Ishikawa (cell line): Measurements from ENCODE around the gene FLAD1.

Experiments used
- CEBPB ChIP-seq: IDR thresholded peaks from 2 replicates; pipeline ENCODE4 v1.6.1; 2012
- CREB1 ChIP-seq: IDR thresholded peaks from 2 replicates; pipeline ENCODE4 v1.6.1; 2012; ENCODE audit warnings: low read depth
- EGR1 ChIP-seq: IDR thresholded peaks from 2 replicates; pipeline ENCODE4 v1.6.1; 2012
- EP300 ChIP-seq: IDR thresholded peaks from 2 replicates; pipeline ENCODE4 v1.6.1; 2012; ENCODE audit warnings: borderline replicate concordance
- FOXM1 ChIP-seq: IDR thresholded peaks from 2 replicates; pipeline ENCODE4 v1.6.1; 2012; ENCODE audit warnings: low read depth, borderline replicate concordance
- MAX ChIP-seq: IDR thresholded peaks from 2 replicates; pipeline ENCODE4 v1.6.1; 2012
- NFIC ChIP-seq: IDR thresholded peaks from 2 replicates; pipeline ENCODE4 v1.6.1; 2012
- RAD21 ChIP-seq: IDR thresholded peaks from 2 replicates; pipeline ENCODE4 v1.6.1; 2012; ENCODE audit warnings: low read depth
- REST ChIP-seq: IDR thresholded peaks from 2 replicates; pipeline ENCODE4 v1.6.1; 2012; ENCODE audit warnings: low read depth, mild to moderate bottlenecking
- TAF1 ChIP-seq: IDR thresholded peaks from 2 replicates; pipeline ENCODE4 v1.6.1; 2012; ENCODE audit warnings: low read depth, mild to moderate bottlenecking
- TCF12 ChIP-seq: IDR thresholded peaks from 2 replicates; pipeline ENCODE4 v1.6.1; 2012; ENCODE audit warnings: low read depth
- TEAD4 ChIP-seq: IDR thresholded peaks from 2 replicates; pipeline ENCODE4 v1.6.1; 2012
- USF1 ChIP-seq: IDR thresholded peaks from 2 replicates; pipeline ENCODE4 v1.6.1; 2012
- YY1 ChIP-seq: IDR thresholded peaks from 2 replicates; pipeline ENCODE4 v1.6.1; 2012; ENCODE audit warnings: low read depth
- ZBTB7A ChIP-seq: IDR thresholded peaks from 2 replicates; pipeline ENCODE4 v1.6.1; 2012; ENCODE audit warnings: low read depth

Gene FLAD1

GRCh38 chr1:154988058-154988954 is 5.2 kb downstream of the FLAD1 start:
- TF ChIP-seq EP300 = no peak
- TF ChIP-seq CEBPB = no peak
- TF ChIP-seq CREB1 = no peak
- TF ChIP-seq TCF12 = no peak
- no peak for TF ChIP-seq USF1
- no peak for TF ChIP-seq MAX
- no peak for TF ChIP-seq TAF1
- no peak for TF ChIP-seq RAD21

GRCh38 chr1:154989195-154989860 is 6.2 kb downstream of the FLAD1 start:
- TF ChIP-seq ZBTB7A = no peak
- TF ChIP-seq EGR1 = no peak
- TF ChIP-seq TCF12 = no peak
- no peak for TF ChIP-seq CREB1
- TF ChIP-seq NFIC = no peak
- no peak for TF ChIP-seq RAD21
- TF ChIP-seq FOXM1 = no peak
- TF ChIP-seq CEBPB = no peak
- TF ChIP-seq EP300 = no peak
- no peak for TF ChIP-seq YY1
- TF ChIP-seq MAX = no peak
- no peak for TF ChIP-seq TEAD4
- TF ChIP-seq REST = no peak
- no peak for TF ChIP-seq TAF1

- TF ChIP-seq USF1 (no peak), NFIC (no peak), CEBPB (no peak), EGR1 (no peak), FOXM1 (no peak), ZBTB7A (no peak), RAD21 (no peak), CREB1 (no peak), TCF12 (no peak), YY1 (no peak), EP300 (no peak), REST (no peak), TEAD4 (no peak), MAX (no peak), TAF1 (no peak)
Observed at GRCh38 chr1:154990276-154990675, 7.1 kb downstream of the FLAD1 start.

- TF ChIP-seq MAX = no peak
- no peak for TF ChIP-seq TCF12
- no peak for TF ChIP-seq EP300
- no peak for TF ChIP-seq CREB1
- TF ChIP-seq TEAD4 = no peak
- TF ChIP-seq EGR1 = no peak
- no peak for TF ChIP-seq REST
- no peak for TF ChIP-seq USF1
- TF ChIP-seq NFIC = no peak
- no peak for TF ChIP-seq CEBPB
- no peak for TF ChIP-seq TAF1
- TF ChIP-seq RAD21 = no peak
- TF ChIP-seq ZBTB7A = no peak
- TF ChIP-seq YY1 = no peak
- no peak for TF ChIP-seq FOXM1
Observed at GRCh38 chr1:154992721-154993571, 9.8 kb downstream of the FLAD1 start.
